MM.1S (cell line): ENCODE data around the gene CYREN.

Experiments
- CTCF ChIP-seq: fragments of 300-600 bp; sonication (generic); IDR thresholded peaks from 2 replicates; pipeline ENCODE4 v1.5.1; 2016; ENCODE audit warnings: antibody characterized with exemption, low read length, mixed read lengths
- EZH2phosphoT487 ChIP-seq: fragments of 300-600 bp; sonication (generic); IDR thresholded peaks from 2 replicates; pipeline ENCODE4 v1.6.1; 2018; ENCODE audit warnings: antibody characterized with exemption, low read length

- TF ChIP-seq CTCF (no peak), EZH2phosphoT487 (no peak)
These were observed 40.3 kb upstream of the CYREN start for GRCh38 chr7:135210888-135211178.
